Mesenchymal stem cell (in vitro differentiated cells and primary cell): Measurements from ENCODE around the gene LRRFIP2.

Experiments used
- DNase-seq: peaks from one replicate; pipeline ENCODE4 v3.0.0-alpha.2; 2013
- H2AFZ ChIP-seq: one replicate; pipeline ENCODE4 v1.6.1; 2013; ENCODE audit warnings: low read depth, mild to moderate bottlenecking, control low read depth, inconsistent platforms, low read length, moderate library complexity
- H2AK5ac ChIP-seq: 2 replicates; pipeline ENCODE4 v1.6.1; 2013; ENCODE audit warnings: low read length, moderate library complexity, mild to moderate bottlenecking, inconsistent platforms; ENCODE audit not compliant: severe bottlenecking
- H2BK120ac ChIP-seq: one replicate; pipeline ENCODE4 v1.6.1; 2013; ENCODE audit warnings: low read depth, mild to moderate bottlenecking, inconsistent platforms, low read length, moderate library complexity
- H2BK12ac ChIP-seq, 2 experiments: one replicate each; pipeline ENCODE4 v1.6.1; 2013; ENCODE audit warnings: inconsistent platforms in 2 of 2, low read length in 2 of 2, mild to moderate bottlenecking in 2 of 2, moderate library complexity in 2 of 2, control low read depth in 1 of 2
- H2BK15ac ChIP-seq: one replicate; pipeline ENCODE4 v1.6.1; 2013; ENCODE audit warnings: mild to moderate bottlenecking, low read depth, inconsistent platforms; ENCODE audit not compliant: poor library complexity, severe bottlenecking
- H2BK5ac ChIP-seq: 2 replicates; pipeline ENCODE4 v1.6.1; 2013; ENCODE audit warnings: low read depth, mild to moderate bottlenecking, low read length, control low read depth, inconsistent platforms; ENCODE audit not compliant: poor library complexity, severe bottlenecking
- H3K14ac ChIP-seq, 2 experiments: one replicate each; pipeline ENCODE4 v1.6.1; 2013; ENCODE audit warnings: inconsistent platforms in 2 of 2, low read length in 2 of 2, control low read depth in 1 of 2, mild to moderate bottlenecking in 1 of 2, moderate library complexity in 1 of 2
- H3K18ac ChIP-seq, 2 experiments: one replicate each; pipeline ENCODE4 v1.6.1; 2013; ENCODE audit warnings: inconsistent platforms in 2 of 2, low read length in 2 of 2, control low read depth in 1 of 2, low read depth in 1 of 2, mild to moderate bottlenecking in 1 of 2
- H3K23ac ChIP-seq, 2 experiments: one replicate each; pipeline ENCODE4 v1.6.1; 2013; ENCODE audit warnings: inconsistent platforms in 2 of 2, low read length in 2 of 2, mild to moderate bottlenecking in 2 of 2, moderate library complexity in 2 of 2, control low read depth in 1 of 2
- H3K27ac ChIP-seq: 2 replicates; pipeline ENCODE4 v1.5.1; 2013; ENCODE audit warnings: mild to moderate bottlenecking, moderate library complexity, low read length, control low read depth, inconsistent platforms; ENCODE audit not compliant: poor library complexity, severe bottlenecking
- H3K27me3 ChIP-seq, 2 experiments: 2 replicates each; pipeline versions ENCODE4 v1.6.1 to v1.7.0; 2013; ENCODE audit warnings: low read length in 2 of 2, mild to moderate bottlenecking in 2 of 2, moderate library complexity in 2 of 2, control low read depth in 1 of 2, inconsistent platforms in 1 of 2; ENCODE audit not compliant: control insufficient read depth in 1 of 2, insufficient read depth in 1 of 2
- H3K36me3 ChIP-seq, 2 experiments: 2 replicates each; pipeline versions ENCODE4 v1.6.1 to v1.7.0; 2013; ENCODE audit warnings: low read length in 2 of 2, control low read depth in 1 of 2, inconsistent platforms in 1 of 2, low read depth in 1 of 2, mild to moderate bottlenecking in 1 of 2; ENCODE audit not compliant: insufficient read depth in 2 of 2, control insufficient read depth in 1 of 2
- H3K4ac ChIP-seq, 2 experiments: one replicate each; pipeline ENCODE4 v1.6.1; 2013; ENCODE audit warnings: inconsistent platforms in 2 of 2, low read length in 2 of 2, mild to moderate bottlenecking in 2 of 2, moderate library complexity in 2 of 2, control low read depth in 1 of 2, low read depth in 1 of 2
- H3K4me1 ChIP-seq: 2 replicates; pipeline ENCODE4 v1.6.1; 2013; ENCODE audit warnings: low read depth, low read length, control low read depth; ENCODE audit not compliant: control insufficient read depth, insufficient read depth
- H3K4me2 ChIP-seq: 2 replicates; pipeline ENCODE4 v1.6.1; 2013; ENCODE audit warnings: low read length, mild to moderate bottlenecking, inconsistent platforms; ENCODE audit not compliant: poor library complexity, severe bottlenecking
- H3K4me3 ChIP-seq, 2 experiments: 2 replicates each; pipeline versions ENCODE4 v1.5.1 to v1.7.0; 2013; ENCODE audit warnings: low read length in 2 of 2, mild to moderate bottlenecking in 2 of 2, control low read depth in 1 of 2, low read depth in 1 of 2; ENCODE audit not compliant: insufficient read depth in 1 of 2
- H3K79me1 ChIP-seq: replicated peaks from 2 replicates; pipeline ENCODE4 v1.6.1; 2013; ENCODE audit warnings: mild to moderate bottlenecking, control low read depth, low read length, inconsistent platforms; ENCODE audit not compliant: poor library complexity, severe bottlenecking
- H3K9ac ChIP-seq: 2 replicates; pipeline ENCODE4 v1.7.0; 2013; ENCODE audit warnings: mild to moderate bottlenecking, low read length, moderate library complexity
- H3K9me3 ChIP-seq: 2 replicates; pipeline ENCODE4 v1.7.0; 2013; ENCODE audit warnings: mild to moderate bottlenecking, low read length; ENCODE audit not compliant: control insufficient read depth
- H4K8ac ChIP-seq: one replicate; pipeline ENCODE4 v1.6.1; 2013; ENCODE audit warnings: inconsistent platforms, mild to moderate bottlenecking, low read length, moderate library complexity
- H4K91ac ChIP-seq: one replicate; pipeline ENCODE4 v1.6.1; 2013; ENCODE audit warnings: mild to moderate bottlenecking, low read length, inconsistent platforms
- WGBS: methylation state at CpG from one replicate; pipeline ENCODE4 v1.1.7; 2013; ENCODE audit warnings: mixed read lengths; 5-methylcytosine and 5-hydroxymethylcytosine counted together

The LRRFIP2 gene

GRCh38 chr3:37173806-37174205 is 576 bp downstream of the LRRFIP2 start:
- H3K79me1 ChIP-seq, result peaks cover 4% of the 10 kb centered on the region
- no peak overlapping the region for H2AK5ac ChIP-seq
- H2AFZ ChIP-seq, result no peak overlapping the region
- DNase-seq, result no peak
- H3K4ac ChIP-seq, result no peak overlapping the region
- no peak overlapping the region for H2BK120ac ChIP-seq
- no peak overlapping the region for H3K4me2 ChIP-seq
- peak overlapping the region in 1 of 2 experiments; percentile 98 for H3K4me3 ChIP-seq
- no peak overlapping the region for H2BK5ac ChIP-seq
- H3K23ac ChIP-seq, result no peak overlapping the region
- H3K14ac ChIP-seq, result no peak overlapping the region
- peak overlapping the region; percentile 98 for H3K9ac ChIP-seq
- H3K4me1 ChIP-seq, result peaks cover 2% of the 10 kb centered on the region
- H3K27ac ChIP-seq, result no peak overlapping the region
- 100% methylated on average over 3 of the region's 3 CpGs for WGBS
- H4K91ac ChIP-seq, result no peak overlapping the region
- H2BK12ac ChIP-seq, result no peak overlapping the region
- H4K8ac ChIP-seq, result no peak overlapping the region
- H2BK15ac ChIP-seq, result no peak overlapping the region
- H3K27me3 ChIP-seq, result no peaks in the 10 kb centered on the region
- no peaks in the 10 kb centered on the region for H3K9me3 ChIP-seq
- peaks cover 7 to 33% of the 10 kb centered on the region in 2 experiments for H3K36me3 ChIP-seq
- no peak overlapping the region for H3K18ac ChIP-seq

DNA sequence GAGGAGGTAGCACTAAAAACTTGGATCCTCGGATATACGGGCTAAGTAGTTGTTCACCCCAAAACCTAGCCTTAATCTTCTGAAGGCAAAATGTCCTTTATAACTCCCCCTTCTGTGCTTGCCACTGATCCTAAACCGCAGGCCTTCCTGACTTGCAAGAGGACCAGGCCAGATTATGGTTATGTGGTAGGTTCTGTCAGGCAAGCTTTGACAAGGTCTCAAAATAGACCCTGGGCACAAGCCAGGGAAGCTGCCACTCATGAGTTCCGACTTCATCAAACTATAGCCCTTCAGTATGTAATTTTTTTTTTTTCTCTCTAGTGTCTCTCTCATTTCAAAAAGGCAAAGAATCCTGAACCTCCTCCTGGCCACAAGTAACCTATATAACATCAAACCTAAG is 3.2 kb downstream of the LRRFIP2 start:
- no peaks in the 10 kb centered on the region for H3K9me3 ChIP-seq
- WGBS, result 98% methylated on average over 4 of the region's 4 CpGs
- H3K4ac ChIP-seq, result no peak overlapping the region
- no peak overlapping the region for H3K18ac ChIP-seq
- H3K4me1 ChIP-seq, result no peaks in the 10 kb centered on the region
- no peak overlapping the region for H3K4me3 ChIP-seq
- H2BK120ac ChIP-seq, result no peak overlapping the region
- no peak overlapping the region for H3K27ac ChIP-seq
- no peak overlapping the region for H2BK5ac ChIP-seq
- H4K8ac ChIP-seq, result no peak overlapping the region
- H2AK5ac ChIP-seq, result no peak overlapping the region
- no peak for DNase-seq
- H3K36me3 ChIP-seq, result peaks cover 16 to 44% of the 10 kb centered on the region in 2 experiments
- no peak overlapping the region for H3K14ac ChIP-seq
- H3K9ac ChIP-seq, result no peak overlapping the region
- H3K4me2 ChIP-seq, result no peak overlapping the region
- H2BK12ac ChIP-seq, result no peak overlapping the region
- no peak overlapping the region for H4K91ac ChIP-seq
- H2BK15ac ChIP-seq, result peak overlapping the region; percentile 19
- no peaks in the 10 kb centered on the region for H3K27me3 ChIP-seq
- no peak overlapping the region for H3K23ac ChIP-seq
- H2AFZ ChIP-seq, result no peak overlapping the region
- peaks cover 9% of the 10 kb centered on the region for H3K79me1 ChIP-seq

GRCh38 chr3:37170513-37170912 is 3.9 kb downstream of the LRRFIP2 start:
- WGBS, result 93% methylated on average over 6 of the region's 9 CpGs

GRCh38 chr3:37170060-37170459 is 4.3 kb downstream of the LRRFIP2 start:
- Histone ChIP-seq H3K23ac (no peak overlapping the region), H3K18ac (no peak overlapping the region), H2BK12ac (no peak overlapping the region), H4K91ac (no peak overlapping the region), H2BK5ac (no peak overlapping the region), H3K27me3 (no peaks in the 10 kb centered on the region), H3K27ac (no peak overlapping the region), H3K4me1 (no peaks in the 10 kb centered on the region), H2BK120ac (no peak overlapping the region), H3K4ac (no peak overlapping the region), H4K8ac (no peak overlapping the region), H3K4me2 (no peak overlapping the region), H3K9me3 (no peaks in the 10 kb centered on the region), H3K4me3 (no peak overlapping the region), H3K79me1 (peaks cover 11% of the 10 kb centered on the region), H2AK5ac (no peak overlapping the region), H2BK15ac (no peak overlapping the region), H3K9ac (peak overlapping the region; percentile 49), H3K14ac (no peak overlapping the region), H3K36me3 (peaks cover 18 to 44% of the 10 kb centered on the region in 2 experiments), H2AFZ (no peak overlapping the region)
- DNase-seq, result peak; percentile 22
- WGBS, result 80% methylated on average over 1 of the region's 1 CpG

More at GRCh38 chr3:37170513-37170912, 3.9 kb downstream of the LRRFIP2 start:
- H2BK12ac ChIP-seq, result no peak overlapping the region
- no peaks in the 10 kb centered on the region for H3K27me3 ChIP-seq
- H2AFZ ChIP-seq, result no peak overlapping the region
- no peak overlapping the region for H3K9ac ChIP-seq
- H3K36me3 ChIP-seq, result peaks cover 16 to 44% of the 10 kb centered on the region in 2 experiments
- H3K18ac ChIP-seq, result no peak overlapping the region
- no peak overlapping the region for H2BK120ac ChIP-seq
- no peak for DNase-seq
- no peak overlapping the region for H4K8ac ChIP-seq
- no peak overlapping the region for H3K27ac ChIP-seq
- no peak overlapping the region for H3K4me3 ChIP-seq
- no peak overlapping the region for H2BK5ac ChIP-seq
- H3K79me1 ChIP-seq, result peaks cover 9% of the 10 kb centered on the region
- H3K4me1 ChIP-seq, result no peaks in the 10 kb centered on the region
- H3K9me3 ChIP-seq, result no peaks in the 10 kb centered on the region
- H3K4me2 ChIP-seq, result no peak overlapping the region
- H2BK15ac ChIP-seq, result no peak overlapping the region
- no peak overlapping the region for H3K23ac ChIP-seq
- H2AK5ac ChIP-seq, result no peak overlapping the region
- no peak overlapping the region for H4K91ac ChIP-seq
- no peak overlapping the region for H3K14ac ChIP-seq
- H3K4ac ChIP-seq, result no peak overlapping the region
